GOT3 (cell line): ENCODE data around the gene ENPP1.

Experiments used
- DNase-seq: peaks from one replicate; lab custom pipeline; 2025; ENCODE audit warnings: mixed read lengths; lab: John Stamatoyannopoulos, UW

The ENPP1 gene

DNA sequence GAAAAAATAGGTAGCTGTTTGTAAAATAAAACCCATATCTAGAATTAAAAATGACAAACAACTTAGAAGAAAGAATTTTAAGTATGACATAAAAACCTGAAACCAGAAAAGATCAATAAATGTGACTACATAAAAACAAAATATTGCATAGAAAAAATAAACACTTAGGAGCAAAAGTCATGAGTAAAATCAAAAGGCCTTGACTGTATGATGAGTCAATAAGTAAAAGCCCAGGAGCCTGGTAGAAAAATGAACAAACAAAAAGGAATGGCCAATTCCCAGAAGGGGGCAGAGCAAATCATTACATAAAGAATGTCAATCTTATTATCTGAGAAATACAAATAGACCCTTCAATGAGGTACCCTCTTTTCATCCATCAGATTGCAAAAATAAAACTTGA lies 20.7 kb upstream of the ENPP1 start:
- no peak for DNase-seq

DNA sequence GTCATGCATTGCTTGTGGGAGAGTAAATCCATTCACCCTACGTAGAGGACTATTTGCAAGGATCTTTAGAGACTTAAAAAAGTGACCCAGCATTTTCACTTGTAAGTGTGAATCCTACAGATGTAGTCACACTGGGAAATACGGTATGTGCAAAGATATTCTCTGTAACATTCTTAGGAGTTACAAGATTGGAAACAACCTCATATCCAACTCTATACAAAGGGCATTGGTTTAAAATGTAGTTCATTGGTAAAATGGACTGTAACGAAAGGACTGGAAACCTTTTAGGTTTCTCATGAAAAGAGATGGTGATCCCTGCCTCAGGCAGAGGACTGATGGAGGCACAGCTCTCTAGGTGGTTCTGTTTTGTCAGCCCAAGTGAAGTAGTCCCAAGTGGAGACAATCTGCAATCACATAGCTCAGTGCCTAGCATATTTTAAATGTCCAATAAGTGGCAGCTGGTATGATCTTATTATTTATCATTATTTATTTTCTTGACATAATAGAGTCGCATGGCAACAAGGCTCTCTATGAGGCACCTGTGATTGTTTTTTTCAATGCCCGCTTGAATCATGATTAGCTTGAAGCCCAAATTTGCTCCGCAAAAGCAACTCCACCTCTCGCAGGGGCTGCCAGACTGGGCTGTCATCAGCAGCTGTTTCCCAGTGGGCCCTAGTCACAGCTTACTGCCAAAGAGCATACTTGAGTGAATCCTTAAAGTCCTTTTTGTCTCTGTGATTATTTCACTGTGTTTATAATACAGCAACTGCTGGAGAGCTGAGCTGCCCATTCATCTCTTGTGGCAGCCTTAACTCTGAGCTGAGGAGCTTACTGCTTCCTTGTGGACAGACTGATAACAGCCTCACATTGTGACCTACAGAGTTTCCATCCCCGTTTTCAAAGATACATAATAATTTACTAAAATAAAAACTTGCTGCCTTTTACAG lies 19.8 kb upstream of the ENPP1 start:
- no peak for DNase-seq

GRCh38 chr6:131789219-131789618 lies 18.6 kb upstream of the ENPP1 start:
- no peak for DNase-seq

GRCh38 chr6:131791476-131791875 lies 16.3 kb upstream of the ENPP1 start:
- no peak for DNase-seq

DNA sequence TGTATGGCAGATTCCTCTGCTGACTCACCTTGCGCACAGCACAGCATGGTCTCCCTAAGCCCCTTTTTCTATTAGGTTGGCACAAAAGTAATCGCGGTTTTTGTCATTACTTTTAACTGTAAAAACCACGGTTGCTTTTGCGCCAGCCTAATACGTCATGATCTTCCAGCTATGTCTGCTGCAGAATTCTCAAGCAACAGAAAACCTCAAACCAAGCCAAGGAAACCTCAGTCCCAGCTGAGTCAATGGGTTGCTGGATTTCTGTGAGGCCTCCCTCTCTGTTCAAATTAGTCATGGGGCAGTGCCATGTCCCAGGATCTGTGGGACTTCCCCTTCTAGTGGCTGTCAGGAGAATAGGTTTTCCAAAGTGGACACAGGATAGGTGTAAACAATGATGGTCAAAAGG lies 15.7 kb upstream of the ENPP1 start:
- DNase-seq: no peak

DNA sequence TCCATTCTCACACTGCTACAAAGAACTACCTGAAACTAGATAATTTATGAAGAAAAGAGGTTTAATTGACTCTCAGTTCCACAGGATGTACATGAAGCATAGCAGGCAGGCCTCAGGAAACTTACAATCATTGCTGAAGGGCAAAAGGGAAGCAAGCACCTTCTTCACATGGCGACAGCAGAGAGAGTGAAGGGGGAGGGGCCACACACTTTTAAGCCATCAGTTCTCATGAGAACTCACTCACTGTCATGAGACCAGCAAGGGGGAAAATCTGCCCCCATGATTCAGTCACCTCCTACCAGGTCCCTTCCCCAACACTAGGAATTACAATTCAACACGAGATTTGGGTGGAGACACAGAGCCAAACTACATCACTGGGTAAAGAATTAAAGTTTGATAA lies 12.5 kb upstream of the ENPP1 start:
- no peak for DNase-seq

DNA sequence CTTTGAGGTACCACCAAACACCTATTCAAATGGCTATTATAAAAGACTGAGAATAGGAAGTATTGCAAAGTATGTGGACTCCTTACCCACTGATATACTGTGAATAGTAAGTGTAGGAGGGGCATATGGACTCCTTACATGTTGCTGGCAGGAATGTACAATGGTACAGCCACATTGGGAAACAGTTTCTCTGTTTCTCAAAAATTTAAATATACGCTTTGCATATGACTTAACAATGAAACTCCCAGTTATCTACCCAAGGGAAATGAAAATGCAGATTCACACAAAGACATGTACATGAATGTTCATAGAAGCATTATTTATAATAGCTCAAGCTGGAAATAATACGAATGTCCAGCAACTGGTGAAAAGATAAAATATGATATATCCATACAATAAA lies 5.5 kb upstream of the ENPP1 start:
- DNase-seq: no peak

GRCh38 chr6:131803007-131803769 lies 4.6 kb upstream of the ENPP1 start:
- no peak for DNase-seq

DNA sequence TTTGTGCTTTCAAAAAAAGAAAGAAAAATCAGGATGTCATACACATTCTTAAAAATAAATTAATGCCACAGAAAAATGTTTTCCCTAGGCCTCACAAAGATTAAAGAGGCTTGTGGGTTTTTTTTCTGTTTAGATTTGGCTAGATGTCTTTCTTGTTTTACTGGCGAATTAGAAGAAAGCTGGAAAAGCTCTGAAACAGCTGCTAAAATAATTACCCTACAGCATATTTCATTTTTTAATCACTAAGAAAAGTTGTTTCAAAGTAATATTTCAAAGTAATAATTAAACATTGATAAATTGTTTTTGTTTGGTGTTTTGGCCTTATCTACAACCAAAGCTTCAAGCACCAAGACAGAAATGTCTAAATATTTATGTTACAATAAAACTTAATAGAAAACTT lies 3.7 kb upstream of the ENPP1 start:
- DNase-seq: no peak

- DNase-seq: no peak
Measured at GRCh38 chr6:131807321-131807643, 538 bp upstream of the ENPP1 start.

DNA sequence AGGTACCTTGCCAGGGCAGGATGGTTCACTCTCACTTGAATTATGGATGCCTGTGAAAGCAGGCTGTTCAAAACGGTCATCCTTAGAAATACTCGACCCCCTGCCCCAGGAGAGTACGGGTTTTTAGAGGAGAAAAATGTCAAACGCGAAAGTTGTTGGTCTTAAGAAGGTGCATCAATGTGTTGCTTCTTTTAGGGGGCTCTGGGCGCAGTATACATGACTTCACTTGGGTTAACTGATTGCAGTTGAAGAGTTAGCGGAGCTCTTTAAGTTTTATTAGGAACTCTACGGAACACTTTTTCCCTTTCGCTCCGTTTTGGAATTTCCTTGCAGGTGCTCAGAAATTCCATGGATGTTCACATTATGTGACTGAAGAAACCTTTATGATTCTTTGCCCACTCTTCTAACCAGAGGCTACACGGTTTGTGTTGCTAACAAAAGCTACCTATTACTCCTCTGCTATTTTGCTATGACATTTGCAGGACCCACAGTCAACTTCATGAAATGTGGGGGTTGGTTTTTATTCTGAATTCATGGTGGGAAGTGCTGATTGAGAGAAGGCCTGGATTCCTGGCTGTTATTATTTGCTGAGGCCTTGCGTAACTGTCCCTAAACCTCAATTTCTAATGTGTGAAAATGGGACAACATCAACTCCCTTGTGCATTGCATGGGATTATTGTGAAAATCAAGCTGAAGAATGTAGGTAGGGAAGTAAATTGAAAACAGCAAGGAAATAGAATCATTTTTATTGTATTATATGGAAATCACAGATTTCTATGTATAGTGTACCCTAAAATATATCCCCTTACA lies 845 bp downstream of the ENPP1 start:
- DNase-seq: no peak

- no peak for DNase-seq
Measured at GRCh38 chr6:131811500-131811899, 3.7 kb downstream of the ENPP1 start.

GRCh38 chr6:131813991-131814390 lies 6.2 kb downstream of the ENPP1 start:
- DNase-seq: no peak

DNA sequence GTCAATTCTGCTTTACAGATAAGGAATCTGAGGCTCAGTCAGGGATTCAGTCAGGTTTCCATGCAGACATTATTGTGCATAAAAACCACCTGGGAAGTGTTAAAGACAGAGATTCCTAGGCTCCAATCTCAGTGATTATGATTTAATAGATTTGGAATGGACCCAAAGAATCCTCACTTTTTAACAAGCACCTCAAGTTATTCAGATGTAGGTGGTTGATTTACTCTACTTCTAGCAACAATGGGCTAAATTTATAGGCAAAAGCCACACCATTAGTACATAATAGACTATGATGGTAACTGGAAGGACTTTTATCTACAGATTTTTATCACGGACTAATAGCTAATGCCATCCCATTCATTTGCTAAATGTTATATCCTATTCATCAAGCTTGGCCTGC lies 9.0 kb downstream of the ENPP1 start:
- DNase-seq: no peak

GRCh38 chr6:131819572-131820124 lies 11.8 kb downstream of the ENPP1 start:
- no peak for DNase-seq

GRCh38 chr6:131821010-131821807 lies 13.4 kb downstream of the ENPP1 start:
- no peak for DNase-seq

GRCh38 chr6:131822119-131822518 lies 14.3 kb downstream of the ENPP1 start:
- no peak for DNase-seq

DNA sequence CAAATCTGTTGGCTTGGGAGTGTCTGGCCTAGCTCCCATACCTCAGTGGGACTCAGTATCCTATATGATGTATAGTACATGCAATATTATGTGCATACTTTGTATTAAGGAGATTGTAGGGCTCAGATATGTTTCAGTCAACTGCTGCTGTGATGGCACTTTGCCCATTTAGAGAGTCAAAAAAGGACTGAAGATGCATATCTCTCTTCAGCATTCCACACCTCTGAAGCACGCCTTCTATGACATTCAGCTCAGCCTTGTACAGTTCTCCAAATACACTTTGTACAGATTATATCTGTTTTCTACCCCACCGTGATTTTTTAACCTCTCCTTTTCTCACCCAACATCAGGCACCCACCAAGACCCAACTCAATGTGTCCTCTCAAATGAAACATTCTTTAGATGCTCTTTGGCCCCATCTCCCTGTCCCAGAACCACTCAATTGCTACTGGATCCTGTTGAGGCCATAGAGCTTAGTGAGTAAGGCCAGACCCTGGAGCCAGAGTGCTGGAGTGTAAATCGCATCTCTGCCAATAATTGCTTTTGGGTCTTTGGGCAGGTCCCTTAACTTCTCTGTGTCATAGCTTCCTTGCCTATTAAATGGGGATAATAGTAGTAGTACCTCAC lies 15.6 kb downstream of the ENPP1 start:
- DNase-seq: no peak

GRCh38 chr6:131825946-131826345 lies 18.1 kb downstream of the ENPP1 start:
- no peak for DNase-seq

DNA sequence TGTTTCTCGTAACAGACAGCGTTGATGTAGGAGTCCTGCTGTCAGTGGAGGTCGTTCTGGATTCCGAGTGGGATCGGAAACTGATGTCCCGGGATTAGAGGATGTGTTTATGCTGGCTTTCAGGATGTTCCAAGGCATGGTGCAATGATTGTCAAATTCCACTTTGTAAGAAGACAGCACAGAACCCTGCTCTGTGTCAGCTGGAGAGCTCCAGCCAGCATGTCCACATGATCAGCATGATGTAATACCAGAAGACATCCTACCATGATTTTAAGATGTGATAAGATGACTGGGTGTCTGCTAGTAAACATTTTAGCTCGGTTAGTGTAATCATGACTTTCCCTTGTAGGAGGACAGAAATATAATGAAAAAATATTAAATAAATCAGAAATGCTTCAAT lies 20.3 kb downstream of the ENPP1 start:
- no peak for DNase-seq

- no peak for DNase-seq
Measured at GRCh38 chr6:131828951-131829350, 21.1 kb downstream of the ENPP1 start.
